Type B pancreatic cell (in vitro differentiated cells): ENCODE data around the gene REV3L. TPM values are rescaled to one million over a fixed set of nuclear protein-coding genes. Genes with fewer than 3 reads are reported as not detected.

Experiments used
- DNase-seq: peaks from one replicate; pipeline ENCODE4 v3.0.0; 2021; ENCODE audit warnings: mixed read lengths; ENCODE audit not compliant: unreplicated experiment; ENCODE audit errors: extremely low spot score
- H3K27ac Mint-ChIP-seq: 2 replicates; pipeline ENCODE4 v1.8.0; 2021; ENCODE audit warnings: mild to moderate bottlenecking, mixed read lengths
- H3K27me3 Mint-ChIP-seq: 2 replicates; pipeline ENCODE4 v1.8.0; 2021; ENCODE audit warnings: mixed read lengths
- H3K36me3 Mint-ChIP-seq: 2 replicates; pipeline ENCODE4 v1.8.0; 2021; ENCODE audit warnings: mixed read lengths
- H3K4me1 Mint-ChIP-seq: one replicate; pipeline ENCODE4 v1.8.0; 2021; ENCODE audit warnings: mixed read lengths; ENCODE audit not compliant: unreplicated experiment
- H3K4me3 Mint-ChIP-seq: 2 replicates; pipeline ENCODE4 v1.8.0; 2021; ENCODE audit warnings: mild to moderate bottlenecking, mixed read lengths
- H3K9me3 Mint-ChIP-seq: 2 replicates; pipeline ENCODE4 v1.8.0; 2021; ENCODE audit warnings: mixed read lengths
- total RNA-seq: library from RNA; stranded (reverse); gene quantifications from 2 replicates; pipeline ENCODE4 v1.2.1, GENCODE V29; 2021; ENCODE audit warnings: low replicate concordance
- TF ChIP-seq, protein P1 (sequence below): fragments of 200-600 bp; sonication (generic); conservative IDR thresholded peaks from 2 replicates; pipeline ENCODE4 v1.5.0; 2021; ENCODE audit warnings: antibody characterized with exemption, mild to moderate bottlenecking

Gene REV3L
- total RNA-seq, 1 donor from 2014 or later: 34.4 TPM

DNA sequence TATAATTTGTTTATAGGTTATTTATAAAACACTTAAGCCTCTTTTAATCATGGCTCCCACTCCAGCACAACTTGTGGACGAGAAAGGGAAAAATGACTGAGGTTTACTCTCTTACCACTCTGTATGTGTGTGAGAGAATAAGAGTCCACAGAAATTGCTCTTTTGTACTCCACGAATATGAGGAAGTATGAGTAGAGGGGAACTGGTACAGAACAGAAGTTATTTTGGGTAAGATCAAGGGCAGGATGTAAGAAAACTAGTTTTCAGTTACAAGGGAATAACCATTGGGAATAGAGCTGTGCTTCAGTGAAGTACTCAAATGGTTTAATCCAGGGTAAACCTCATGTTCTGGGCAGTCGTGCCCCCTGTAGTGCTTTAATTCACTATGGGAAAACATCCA is 72.6 kb downstream of the REV3L start:
- TF ChIP-seq, protein P1, sequence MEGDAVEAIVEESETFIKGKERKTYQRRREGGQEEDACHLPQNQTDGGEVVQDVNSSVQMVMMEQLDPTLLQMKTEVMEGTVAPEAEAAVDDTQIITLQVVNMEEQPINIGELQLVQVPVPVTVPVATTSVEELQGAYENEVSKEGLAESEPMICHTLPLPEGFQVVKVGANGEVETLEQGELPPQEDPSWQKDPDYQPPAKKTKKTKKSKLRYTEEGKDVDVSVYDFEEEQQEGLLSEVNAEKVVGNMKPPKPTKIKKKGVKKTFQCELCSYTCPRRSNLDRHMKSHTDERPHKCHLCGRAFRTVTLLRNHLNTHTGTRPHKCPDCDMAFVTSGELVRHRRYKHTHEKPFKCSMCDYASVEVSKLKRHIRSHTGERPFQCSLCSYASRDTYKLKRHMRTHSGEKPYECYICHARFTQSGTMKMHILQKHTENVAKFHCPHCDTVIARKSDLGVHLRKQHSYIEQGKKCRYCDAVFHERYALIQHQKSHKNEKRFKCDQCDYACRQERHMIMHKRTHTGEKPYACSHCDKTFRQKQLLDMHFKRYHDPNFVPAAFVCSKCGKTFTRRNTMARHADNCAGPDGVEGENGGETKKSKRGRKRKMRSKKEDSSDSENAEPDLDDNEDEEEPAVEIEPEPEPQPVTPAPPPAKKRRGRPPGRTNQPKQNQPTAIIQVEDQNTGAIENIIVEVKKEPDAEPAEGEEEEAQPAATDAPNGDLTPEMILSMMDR: no peak
- H3K36me3 Mint-ChIP-seq: peaks cover 35% of the 10 kb centered on the region
- no peaks in the 10 kb centered on the region for H3K9me3 Mint-ChIP-seq
- DNase-seq: no peak
- no peak overlapping the region for H3K27ac Mint-ChIP-seq
- no peaks in the 10 kb centered on the region for H3K4me1 Mint-ChIP-seq
- no peak overlapping the region for H3K4me3 Mint-ChIP-seq
- no peaks in the 10 kb centered on the region for H3K27me3 Mint-ChIP-seq

DNA sequence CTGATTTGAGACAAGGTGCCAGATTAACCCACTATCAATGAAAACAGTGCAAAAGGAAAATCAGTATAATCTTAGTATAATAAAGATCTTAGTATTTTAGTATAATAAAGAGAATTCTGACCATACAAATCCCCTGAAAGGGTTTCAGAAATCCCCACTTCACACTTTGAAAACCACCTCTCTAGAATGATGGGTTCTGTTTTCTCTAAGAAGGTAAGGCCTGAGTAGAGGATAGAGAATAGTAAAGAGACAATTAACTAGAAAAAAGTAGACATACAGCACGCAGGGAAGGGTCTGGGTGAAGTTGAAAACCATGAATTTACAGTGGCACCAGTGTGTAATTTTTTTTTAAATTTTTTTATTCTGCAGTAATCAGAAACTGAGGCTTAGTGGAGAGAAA is 73.6 kb downstream of the REV3L start:
- no peaks in the 10 kb centered on the region for H3K4me1 Mint-ChIP-seq
- H3K36me3 Mint-ChIP-seq: peaks cover 38% of the 10 kb centered on the region
- H3K4me3 Mint-ChIP-seq: no peak overlapping the region
- TF ChIP-seq, protein P1: no peak
- no peaks in the 10 kb centered on the region for H3K9me3 Mint-ChIP-seq
- DNase-seq: no peak
- H3K27me3 Mint-ChIP-seq: no peaks in the 10 kb centered on the region
- no peak overlapping the region for H3K27ac Mint-ChIP-seq

DNA sequence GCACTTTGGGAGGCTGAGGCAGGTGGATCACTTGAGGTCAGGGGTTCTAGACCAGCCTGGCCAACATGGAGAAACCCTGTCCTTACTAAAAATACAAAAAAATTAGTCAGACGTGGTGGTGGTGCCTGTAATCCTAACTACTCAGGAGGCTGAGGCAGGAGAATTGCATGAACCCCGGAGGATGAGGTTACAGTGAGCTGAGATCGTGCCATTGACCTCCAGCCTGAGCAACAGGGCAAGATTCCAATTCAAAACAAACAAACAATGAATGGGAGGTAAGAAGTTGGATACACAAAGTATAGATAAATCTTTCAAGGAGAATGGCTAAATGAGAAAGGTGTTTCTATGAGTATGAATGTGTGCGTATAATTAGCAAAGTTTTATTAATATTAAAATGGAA is 75.3 kb downstream of the REV3L start:
- TF ChIP-seq, protein P1: no peak
- no peak overlapping the region for H3K4me3 Mint-ChIP-seq
- no peaks in the 10 kb centered on the region for H3K9me3 Mint-ChIP-seq
- no peak for DNase-seq
- peaks cover 53% of the 10 kb centered on the region for H3K36me3 Mint-ChIP-seq
- no peaks in the 10 kb centered on the region for H3K4me1 Mint-ChIP-seq
- H3K27me3 Mint-ChIP-seq: no peaks in the 10 kb centered on the region
- no peak overlapping the region for H3K27ac Mint-ChIP-seq

DNA sequence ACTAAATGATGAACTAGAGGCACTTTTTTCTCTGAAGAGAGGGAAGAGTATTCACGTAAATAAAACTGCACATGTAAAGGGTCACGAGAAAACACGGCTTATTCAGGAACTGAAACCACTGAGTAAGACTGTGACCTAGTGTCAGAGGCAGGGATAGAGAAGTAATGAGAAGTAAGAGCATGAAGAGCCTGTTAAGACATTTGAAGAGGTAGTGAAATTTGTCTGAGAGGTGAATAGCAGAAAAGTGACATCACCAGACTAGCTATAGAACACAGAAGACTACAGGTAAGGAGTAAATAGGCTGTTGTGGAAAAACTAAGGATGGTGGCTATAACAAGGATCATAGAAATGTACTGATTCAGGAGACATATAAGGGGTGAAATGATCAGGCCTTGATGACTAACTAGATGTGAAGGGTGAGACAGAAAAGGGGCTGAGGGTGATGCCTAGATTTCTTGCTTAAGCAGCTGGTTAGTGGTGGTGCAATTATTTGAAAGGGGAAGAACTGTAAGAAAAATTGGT is 76.8 kb downstream of the REV3L start:
- Mint-ChIP-seq H3K4me1 (no peaks in the 10 kb centered on the region), H3K27ac (no peak overlapping the region), H3K27me3 (no peaks in the 10 kb centered on the region), H3K4me3 (no peak overlapping the region), H3K9me3 (no peaks in the 10 kb centered on the region), H3K36me3 (peaks cover 51% of the 10 kb centered on the region)
- no peak for DNase-seq
- TF ChIP-seq, protein P1: no peak

DNA sequence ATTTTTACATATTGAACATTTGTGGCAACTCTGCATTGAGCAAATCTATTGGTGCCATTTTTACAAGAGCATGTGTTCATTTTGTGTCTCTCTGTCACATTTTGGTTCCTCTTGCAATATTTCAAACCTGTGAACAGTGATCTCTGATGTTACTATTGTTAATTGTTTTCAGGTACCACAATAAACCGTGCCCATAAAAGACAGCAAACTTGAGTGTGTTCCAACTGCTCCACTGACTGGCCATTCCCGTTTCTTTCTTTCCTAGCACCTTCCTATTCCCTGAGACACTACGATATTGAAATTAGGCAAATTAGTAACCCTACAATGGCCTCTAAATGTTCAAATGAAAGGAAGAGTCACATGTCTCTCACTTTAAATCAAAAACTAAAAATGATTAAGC is 79.6 kb downstream of the REV3L start:
- TF ChIP-seq, protein P1: no peak
- Mint-ChIP-seq H3K4me1 (no peaks in the 10 kb centered on the region), H3K27ac (no peak overlapping the region), H3K27me3 (no peaks in the 10 kb centered on the region), H3K36me3 (peaks cover 52% of the 10 kb centered on the region), H3K4me3 (no peak overlapping the region), H3K9me3 (no peaks in the 10 kb centered on the region)
- no peak for DNase-seq

DNA sequence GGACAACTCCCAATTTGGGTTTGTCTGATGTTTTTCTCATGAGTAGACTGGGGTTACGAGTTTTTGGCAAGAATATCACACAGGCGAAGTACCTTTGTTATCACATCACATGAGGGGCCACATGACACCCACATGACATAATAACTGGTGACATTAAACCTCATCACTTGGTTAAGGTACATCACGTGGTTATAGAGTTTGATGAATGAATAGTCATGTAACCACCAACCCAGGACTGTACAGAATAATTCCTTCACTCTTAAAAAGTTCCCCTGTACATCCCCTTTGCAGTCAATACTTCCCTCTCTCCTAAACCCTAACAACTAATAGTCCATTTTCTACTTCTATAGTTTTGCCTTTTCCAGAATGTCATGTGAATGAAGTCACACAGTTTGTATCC is 83.4 kb downstream of the REV3L start:
- Mint-ChIP-seq H3K4me1 (no peaks in the 10 kb centered on the region), H3K36me3 (peaks cover 55% of the 10 kb centered on the region), H3K4me3 (no peak overlapping the region), H3K9me3 (no peaks in the 10 kb centered on the region), H3K27ac (no peak overlapping the region), H3K27me3 (no peaks in the 10 kb centered on the region)
- TF ChIP-seq, protein P1: no peak
- no peak for DNase-seq
